Transverse colon (tissue), 4 donors: Measurements from ENCODE around the gene KLK4. TPM values are rescaled to one million over a fixed set of nuclear protein-coding genes. Genes with fewer than 3 reads are reported as not detected.

Experiments used
- DNase-seq: peaks from one replicate; pipeline ENCODE4 v3.0.0-alpha.2; 2019
- H3K27ac ChIP-seq, 4 donors: fragments of 200-600 bp; sonication (generic); 2 replicates each; pipeline ENCODE4 v1.5.1; 2016 to 2018; ENCODE audit warnings: inconsistent platforms in 4 of 4
- H3K27me3 ChIP-seq: fragments of 200-600 bp; sonication (generic); 2 replicates; pipeline ENCODE4 v1.5.1; 2017; ENCODE audit warnings: inconsistent platforms
- H3K36me3 ChIP-seq, 4 donors: fragments of 200-600 bp; sonication (generic); 2 replicates each; pipeline ENCODE4 v1.5.1; 2017 to 2019; ENCODE audit warnings: inconsistent platforms in 4 of 4
- H3K4me1 ChIP-seq, 4 donors: fragments of 200-600 bp; sonication (generic); 2 replicates each; pipeline ENCODE4 v1.5.1; 2017 to 2020; ENCODE audit warnings: inconsistent platforms in 4 of 4
- H3K4me3 ChIP-seq, 4 donors: fragments of 200-600 bp; sonication (generic); 1 replicate in 1 of 4; 2 replicates in 3 of 4; pipeline versions ENCODE4 v1.5.1 to v1.6.1; 2017 to 2019; ENCODE audit warnings: inconsistent platforms in 4 of 4
- H3K9me3 ChIP-seq, 2 donors: fragments of 200-600 bp; sonication (generic); 2 replicates each; pipeline ENCODE4 v1.5.1; 2017 to 2019; ENCODE audit warnings: inconsistent platforms in 2 of 2
- CTCF ChIP-seq, 5 experiments: fragments of 200-600 bp in 3 of 5; fragments of 450-650 bp in 2 of 5; sonication (generic) in 3 of 5; IDR thresholded peaks; 1 replicate in 2 of 5; 2 replicates in 3 of 5; pipeline ENCODE4 v1.5.1; 2016 to 2017; ENCODE audit warnings: antibody characterized with exemption in 5 of 5, inconsistent platforms in 3 of 5, mild to moderate bottlenecking in 2 of 5, moderate library complexity in 1 of 5
- EP300 ChIP-seq: sonication (generic); formaldehyde crosslinking; IDR thresholded peaks from one replicate; pipeline ENCODE4 v1.6.1; 2017; ENCODE audit warnings: antibody characterized with exemption, low read depth
- POLR2A ChIP-seq: fragments of 450-650 bp; IDR thresholded peaks from one replicate; pipeline ENCODE4 v1.6.1; 2016; ENCODE audit warnings: antibody characterized with exemption, mild to moderate bottlenecking, moderate library complexity
- POLR2AphosphoS5 ChIP-seq, 3 donors: sonication (generic); formaldehyde crosslinking; IDR thresholded peaks; one replicate each; pipeline ENCODE4 v1.6.1; 2016; ENCODE audit warnings: antibody characterized with exemption in 3 of 3
- WGBS, 2 donors: methylation state at CpG; one replicate each; pipeline ENCODE4 v1.1.5; 2018; ENCODE audit warnings: low coverage in 1 of 2; 5-methylcytosine and 5-hydroxymethylcytosine counted together
- in situ Hi-C, 4 donors: fragments of 200-750 bp; cut with MboI; loops; one replicate each; pipeline versions ENCODE4 v1.15.0 to v1.15.1; 2017; ENCODE audit warnings: low sequenced_read_pairs in 3 of 4, low pct_ligation_motif_present in 1 of 4, low pct_unique_long_range_greater_than_20kb in 1 of 4
- intact Hi-C: fragments of 100-400 bp; cut with DNase I; formaldehyde crosslinking; loops from one replicate; pipeline ENCODE4 v1.15.1; 2023; ENCODE audit warnings: low total_unique reads
- total RNA-seq, 4 donors: library from RNA; depleted of rRNA; stranded (reverse); fragments of >200 nt; gene quantifications; one replicate each; pipeline ENCODE4 v1.1.0, GENCODE V29; 2016

KLK4 gene
- total RNA-seq, 4 donors from 2014 or later: 3.0 TPM; not detected in 3

- WGBS, 2 donors: 31% methylated on average over 21 of the region's 21 CpGs; no CpG with 5 or more reads in 1 of the 2 donors
- Histone ChIP-seq H3K9me3 (no peaks in the 10 kb centered on the region), H3K4me3 (no peak overlapping the region), H3K36me3 (no peaks in the 10 kb centered on the region), H3K27ac (no peak overlapping the region), H3K27me3 (peaks cover 35% of the 10 kb centered on the region), H3K4me1 (peaks cover 0 to 7% (median 0%) of the 10 kb centered on the region in 4 donors)
- in situ Hi-C loops: no loop called here
- TF ChIP-seq EP300: no peak
- no peak for TF ChIP-seq POLR2AphosphoS5 (IDR thresholded peaks at IDR 0.05)
- no peak for TF ChIP-seq POLR2A
- peak; percentile 72 to 87 (median 82) for TF ChIP-seq CTCF (IDR thresholded peaks at IDR 0.05)
- peak; percentile 80 for DNase-seq
- intact Hi-C loops: no loop called here
Measured at GRCh38 chr19:50922317-50922853, 11.2 kb upstream of the KLK4 start.

GRCh38 chr19:50921426-50922316 lies 10.5 kb upstream of the KLK4 start:
- no peak overlapping the region for H3K4me3 ChIP-seq
- intact Hi-C loops: no loop called here
- no peaks in the 10 kb centered on the region for H3K9me3 ChIP-seq
- no peak overlapping the region for H3K27ac ChIP-seq
- H3K27me3 ChIP-seq: peaks cover 40% of the 10 kb centered on the region
- H3K4me1 ChIP-seq: peaks cover 0 to 7% (median 0%) of the 10 kb centered on the region in 4 donors
- no peak for DNase-seq
- WGBS, 2 donors: 9 to 13% methylated on average over 5 to 12 of the region's 12 CpGs
- TF ChIP-seq POLR2AphosphoS5 (IDR thresholded peaks at IDR 0.05): no peak
- no peak for TF ChIP-seq CTCF (IDR thresholded peaks at IDR 0.05)
- no peak for TF ChIP-seq POLR2A
- TF ChIP-seq EP300: no peak
- no peaks in the 10 kb centered on the region for H3K36me3 ChIP-seq
- in situ Hi-C loops: no loop called here

GRCh38 chr19:50916069-50916468 lies 4.9 kb upstream of the KLK4 start:
- intact Hi-C loops (no loop called here), in situ Hi-C loops (no loop called here)
- no peak overlapping the region for H3K4me3 ChIP-seq
- WGBS, 2 donors: 77 to 83% methylated on average over 1 to 2 of the region's 2 CpGs
- H3K4me1 ChIP-seq: no peaks in the 10 kb centered on the region
- H3K36me3 ChIP-seq: no peaks in the 10 kb centered on the region
- DNase-seq: no peak
- H3K27me3 ChIP-seq: peaks cover 67% of the 10 kb centered on the region
- no peak overlapping the region for H3K27ac ChIP-seq
- no peak for TF ChIP-seq CTCF (IDR thresholded peaks at IDR 0.05)
- TF ChIP-seq POLR2A: no peak
- H3K9me3 ChIP-seq: no peaks in the 10 kb centered on the region

- H3K4me1 ChIP-seq: peaks cover 0 to 7% (median 4%) of the 10 kb centered on the region in 4 donors
- H3K4me3 ChIP-seq: no peak overlapping the region
- no peaks in the 10 kb centered on the region for H3K9me3 ChIP-seq
- in situ Hi-C loops: no loop called here
- no peak for TF ChIP-seq POLR2AphosphoS5 (IDR thresholded peaks at IDR 0.05)
- no peak for TF ChIP-seq EP300
- no peak for TF ChIP-seq CTCF (IDR thresholded peaks at IDR 0.05)
- TF ChIP-seq POLR2A: no peak
- WGBS, 2 donors: 8 to 31% methylated on average over 7 to 29 of the region's 29 CpGs
- no peak for DNase-seq
- H3K27me3 ChIP-seq: peaks cover 81% of the 10 kb centered on the region
- intact Hi-C loops: no loop called here
- H3K27ac ChIP-seq: no peak overlapping the region
- no peaks in the 10 kb centered on the region for H3K36me3 ChIP-seq
Measured at GRCh38 chr19:50912727-50913716, 1.8 kb upstream of the KLK4 start.
